Esophagus muscularis mucosa (tissue), 4 donors: Measurements from ENCODE around the gene EHHADH. TPM values are rescaled to one million over a fixed set of nuclear protein-coding genes. Genes with fewer than 3 reads are reported as not detected.

Experiments used
- DNase-seq: peaks from one replicate; pipeline ENCODE4 v3.0.0-alpha.2; 2017; ENCODE audit errors: extremely low spot score
- H3K27ac ChIP-seq, 4 donors: fragments of 200-600 bp; sonication (generic); replicated peaks in 1 of 4; 1 replicate in 3 of 4; 2 replicates in 1 of 4; pipeline ENCODE4 v1.5.1; 2016 to 2019; ENCODE audit warnings: mild to moderate bottlenecking in 1 of 4
- H3K27me3 ChIP-seq, 4 donors: fragments of 200-600 bp; sonication (generic); one replicate each; pipeline versions ENCODE4 v1.5.1 to v1.6.0; 2016 to 2019
- H3K36me3 ChIP-seq, 4 donors: fragments of 200-600 bp; sonication (generic); one replicate each; pipeline ENCODE4 v1.5.1; 2016 to 2019
- H3K4me1 ChIP-seq, 4 donors: fragments of 200-600 bp; sonication (generic); one replicate each; pipeline ENCODE4 v1.5.1; 2016 to 2019
- H3K4me3 ChIP-seq, 4 donors: fragments of 200-600 bp; sonication (generic); 1 replicate in 2 of 4; 2 replicates in 2 of 4; pipeline ENCODE4 v1.5.1; 2016 to 2019; ENCODE audit warnings: mild to moderate bottlenecking in 4 of 4, moderate library complexity in 1 of 4
- H3K9me3 ChIP-seq, 4 donors: fragments of 200-600 bp; sonication (generic); 1 replicate in 3 of 4; 2 replicates in 1 of 4; pipeline ENCODE4 v1.5.1; 2016 to 2019
- EP300 ChIP-seq: sonication (generic); formaldehyde crosslinking; IDR thresholded peaks from one replicate; pipeline ENCODE4 v1.6.1; 2017; ENCODE audit warnings: antibody characterized with exemption
- POLR2A ChIP-seq: fragments of 450-650 bp; IDR thresholded peaks from one replicate; pipeline ENCODE4 v1.6.1; 2017; ENCODE audit warnings: antibody characterized with exemption, moderate library complexity, mild to moderate bottlenecking, low read depth
- POLR2AphosphoS5 ChIP-seq, 2 donors: sonication (generic); formaldehyde crosslinking; IDR thresholded peaks; one replicate each; pipeline ENCODE4 v1.6.1; 2017; ENCODE audit warnings: antibody characterized with exemption in 2 of 2
- WGBS: methylation state at CpG from one replicate; pipeline ENCODE4 v1.1.5; 2018; 5-methylcytosine and 5-hydroxymethylcytosine counted together
- intact Hi-C: fragments of 100-400 bp; cut with DNase I; formaldehyde crosslinking; loops from one replicate; pipeline ENCODE4 v1.15.1; 2023
- total RNA-seq, 4 donors: library from RNA; depleted of rRNA; stranded (reverse); fragments of >200 nt; gene quantifications; one replicate each; pipeline versions ENCODE4 v1.1.0 to v1.2.1, GENCODE V29; 2016
- TF ChIP-seq, protein P1 (sequence below), 3 experiments: fragments of 200-600 bp in 2 of 3; fragments of 450-650 bp in 1 of 3; sonication (generic) in 2 of 3; IDR thresholded peaks; one replicate each; pipeline ENCODE4 v1.5.1; 2017 to 2019; ENCODE audit warnings: antibody characterized with exemption in 3 of 3, mild to moderate bottlenecking in 2 of 3, moderate library complexity in 1 of 3

The EHHADH gene
- total RNA-seq, 4 donors from 2014 or later = 2.1 to 4.7 (median 3.8) TPM

DNA sequence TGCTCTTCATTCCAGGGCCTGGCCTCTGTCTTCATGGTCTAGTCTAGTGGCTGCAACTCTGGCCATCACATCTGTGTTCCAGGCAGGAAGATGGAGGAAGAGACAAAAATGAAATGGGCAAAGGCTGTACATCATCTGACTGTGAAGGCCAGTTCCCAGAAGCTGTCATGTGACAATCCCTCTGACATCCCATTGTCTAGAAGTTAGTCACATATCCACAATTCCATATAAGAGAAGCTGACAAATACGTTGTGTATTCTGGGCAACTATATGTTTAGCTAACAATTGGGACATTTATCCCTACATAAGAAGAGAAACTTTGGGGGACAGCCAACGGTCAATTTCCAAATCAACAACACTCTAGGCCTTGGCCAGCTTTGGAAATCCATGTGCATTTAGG lies 66.5 kb downstream of the EHHADH start:
- 90% methylated on average over 2 of the region's 2 CpGs for WGBS
- intact Hi-C loops = no loop called here

DNA sequence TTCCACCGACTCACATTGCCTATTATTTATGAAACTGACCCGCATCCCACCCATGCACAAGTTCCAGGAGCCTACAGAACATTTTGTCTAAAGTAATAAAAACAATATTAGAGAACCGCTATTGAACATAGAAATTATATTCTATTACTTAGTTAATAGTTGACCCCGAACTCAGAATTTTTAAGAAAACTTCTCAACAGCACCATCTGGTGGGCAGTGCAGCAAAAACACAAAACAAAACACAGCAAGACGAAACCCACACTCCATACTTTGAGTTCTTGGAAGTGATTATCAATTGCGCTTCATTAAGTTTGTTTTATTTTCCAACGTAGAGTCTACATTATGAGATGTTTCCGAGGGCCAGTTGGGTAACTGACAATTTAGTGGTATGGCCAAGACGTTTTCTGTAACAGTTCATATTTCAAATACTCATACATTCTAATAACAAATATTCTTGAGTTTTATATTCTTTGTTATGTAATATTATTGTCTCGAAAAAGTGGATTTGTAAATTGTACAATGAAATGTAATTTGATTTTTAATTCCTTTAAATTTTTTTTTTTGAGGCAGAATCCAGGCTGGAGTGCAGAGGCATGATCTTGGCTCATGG lies 77.0 kb downstream of the EHHADH start:
- H3K27me3 ChIP-seq = no peaks in the 10 kb centered on the region
- no peak overlapping the region for H3K4me3 ChIP-seq
- TF ChIP-seq, protein P1, sequence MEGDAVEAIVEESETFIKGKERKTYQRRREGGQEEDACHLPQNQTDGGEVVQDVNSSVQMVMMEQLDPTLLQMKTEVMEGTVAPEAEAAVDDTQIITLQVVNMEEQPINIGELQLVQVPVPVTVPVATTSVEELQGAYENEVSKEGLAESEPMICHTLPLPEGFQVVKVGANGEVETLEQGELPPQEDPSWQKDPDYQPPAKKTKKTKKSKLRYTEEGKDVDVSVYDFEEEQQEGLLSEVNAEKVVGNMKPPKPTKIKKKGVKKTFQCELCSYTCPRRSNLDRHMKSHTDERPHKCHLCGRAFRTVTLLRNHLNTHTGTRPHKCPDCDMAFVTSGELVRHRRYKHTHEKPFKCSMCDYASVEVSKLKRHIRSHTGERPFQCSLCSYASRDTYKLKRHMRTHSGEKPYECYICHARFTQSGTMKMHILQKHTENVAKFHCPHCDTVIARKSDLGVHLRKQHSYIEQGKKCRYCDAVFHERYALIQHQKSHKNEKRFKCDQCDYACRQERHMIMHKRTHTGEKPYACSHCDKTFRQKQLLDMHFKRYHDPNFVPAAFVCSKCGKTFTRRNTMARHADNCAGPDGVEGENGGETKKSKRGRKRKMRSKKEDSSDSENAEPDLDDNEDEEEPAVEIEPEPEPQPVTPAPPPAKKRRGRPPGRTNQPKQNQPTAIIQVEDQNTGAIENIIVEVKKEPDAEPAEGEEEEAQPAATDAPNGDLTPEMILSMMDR (IDR thresholded peaks at IDR 0.05) = peak; percentile 71 to 78 (median 71)
- TF ChIP-seq POLR2AphosphoS5 (IDR thresholded peaks at IDR 0.05) = no peak
- no peak for TF ChIP-seq EP300
- H3K9me3 ChIP-seq = no peaks in the 10 kb centered on the region
- WGBS = 18% methylated on average over 10 of the region's 10 CpGs
- intact Hi-C loops = loop anchor here (2.0 to 5.0 kb wide), 2 partner anchors 92 to 300 kb away; no protein-coding TSS in a partner anchor
- no peak for DNase-seq
- no peak overlapping the region for H3K27ac ChIP-seq
- H3K36me3 ChIP-seq = no peaks in the 10 kb centered on the region
- H3K4me1 ChIP-seq = peaks cover 0 to 6% (median 1%) of the 10 kb centered on the region in 4 donors

More for the DNA sequence above, 66.5 kb downstream of the EHHADH start:
- Histone ChIP-seq H3K4me1 (no peaks in the 10 kb centered on the region), H3K36me3 (peaks cover 0 to 4% (median 2%) of the 10 kb centered on the region in 4 donors), H3K27ac (no peak overlapping the region), H3K27me3 (no peaks in the 10 kb centered on the region), H3K4me3 (no peak overlapping the region), H3K9me3 (no peaks in the 10 kb centered on the region)
- no peak for DNase-seq
- TF ChIP-seq, protein P1 (IDR thresholded peaks at IDR 0.05) = no peak
- TF ChIP-seq POLR2AphosphoS5 (IDR thresholded peaks at IDR 0.05) (no peak), EP300 (no peak), POLR2A (no peak)

DNA sequence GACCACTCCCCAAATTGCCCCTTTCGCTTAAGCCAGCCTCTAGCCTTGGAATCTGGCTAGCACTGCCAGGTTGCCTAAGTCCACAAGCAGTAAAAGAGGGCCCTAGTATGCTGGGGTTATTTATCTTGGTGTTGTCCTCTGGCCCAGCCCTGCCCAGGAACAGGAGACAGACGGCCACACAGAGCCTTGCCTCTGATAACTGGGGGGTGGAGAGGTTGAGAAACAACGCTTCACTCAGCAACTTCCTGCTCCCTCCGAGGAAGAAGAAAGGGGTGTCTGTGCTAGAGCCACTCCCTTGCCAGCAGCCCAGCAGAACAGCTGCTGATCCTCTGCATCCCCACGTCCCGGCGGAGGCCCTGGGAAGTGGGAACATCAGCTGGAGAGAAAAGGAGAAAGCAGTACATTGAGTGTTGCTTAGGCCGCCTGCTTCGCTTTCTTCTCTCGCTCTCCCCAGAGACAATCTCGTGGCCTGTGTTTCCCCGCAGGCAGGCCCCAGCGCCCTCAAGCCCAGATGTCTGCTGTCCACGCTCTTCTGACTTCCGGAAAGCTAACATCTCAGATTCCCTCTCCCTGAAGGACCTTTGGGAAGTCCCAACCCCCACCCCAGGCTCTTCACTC lies 78.4 kb downstream of the EHHADH start:
- no peaks in the 10 kb centered on the region for H3K36me3 ChIP-seq
- intact Hi-C loops = loop anchor here (5.0 kb wide), 1 partner anchor 298 kb away; no protein-coding TSS in a partner anchor
- H3K4me3 ChIP-seq = peak overlapping the region in 2 of 4 donors; percentile 11 to 20
- peak overlapping the region; percentile 1 to 50 (median 23) for H3K27ac ChIP-seq
- H3K9me3 ChIP-seq = no peaks in the 10 kb centered on the region
- no peak for DNase-seq
- peaks cover 0 to 6% (median 1%) of the 10 kb centered on the region in 4 donors for H3K4me1 ChIP-seq
- H3K27me3 ChIP-seq = no peaks in the 10 kb centered on the region
- 59% methylated on average over 10 of the region's 15 CpGs for WGBS
- TF ChIP-seq POLR2A (no peak), POLR2AphosphoS5 (IDR thresholded peaks at IDR 0.05) (peak in 1 of 2 donors; percentile 36), EP300 (no peak)
- TF ChIP-seq, protein P1 (IDR thresholded peaks at IDR 0.05) = no peak

DNA sequence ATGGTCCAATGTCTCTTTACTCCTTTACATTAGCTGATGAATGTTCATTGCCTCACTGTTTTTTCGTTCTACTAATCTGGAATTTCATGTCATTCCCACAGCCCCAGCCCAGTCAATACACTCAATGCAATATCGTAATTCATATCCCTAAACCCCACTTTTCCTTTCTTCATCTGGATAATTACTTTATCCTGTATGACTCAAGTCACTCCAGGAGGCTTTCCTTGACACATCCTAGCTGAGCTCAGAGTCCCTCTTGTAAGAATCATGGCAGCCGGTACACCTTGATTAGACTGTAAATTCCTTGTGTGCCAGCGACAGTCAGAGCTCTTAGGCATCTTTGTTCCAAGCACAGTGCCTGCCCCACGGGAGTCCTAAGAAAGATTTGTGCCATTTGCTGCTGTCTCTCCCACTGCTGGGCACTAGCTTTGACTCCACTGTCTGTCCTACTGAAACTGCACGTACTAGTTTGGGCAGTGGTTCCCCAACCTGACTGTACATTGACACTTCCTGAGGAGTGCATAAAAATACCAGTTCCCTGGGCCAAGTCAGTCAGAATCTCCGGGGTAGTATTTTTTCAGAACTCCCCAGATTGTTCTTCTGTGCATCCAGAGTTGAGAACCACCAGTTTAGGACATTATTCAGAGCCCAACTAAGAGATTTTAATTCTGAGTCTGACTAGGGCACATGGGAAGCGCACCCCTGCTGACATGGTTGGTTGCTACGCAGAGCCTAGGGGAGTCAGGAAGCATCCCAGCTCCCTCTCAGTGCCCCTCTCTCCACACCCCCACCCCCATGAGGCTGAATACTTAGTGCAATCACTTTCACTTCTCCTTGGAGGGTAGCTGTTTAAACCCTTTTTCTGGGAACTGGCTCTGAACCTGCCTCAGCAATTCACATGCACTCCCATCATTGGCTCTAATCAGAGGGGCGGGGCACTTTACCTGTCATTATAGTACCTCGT lies 81.5 kb downstream of the EHHADH start:
- Histone ChIP-seq H3K9me3 (no peaks in the 10 kb centered on the region), H3K4me3 (no peak overlapping the region), H3K27ac (no peak overlapping the region), H3K4me1 (peaks cover 0 to 6% (median 1%) of the 10 kb centered on the region in 4 donors), H3K36me3 (no peaks in the 10 kb centered on the region), H3K27me3 (no peaks in the 10 kb centered on the region)
- TF ChIP-seq, protein P1 (IDR thresholded peaks at IDR 0.05) = no peak
- no peak for TF ChIP-seq EP300
- no peak for TF ChIP-seq POLR2AphosphoS5 (IDR thresholded peaks at IDR 0.05)
- no peak for TF ChIP-seq POLR2A
- intact Hi-C loops = no loop called here
- WGBS = 78% methylated on average over 11 of the region's 11 CpGs
- no peak for DNase-seq
